NCI-H1092 treated with DMSO at 0.1 percent for 48 hours (cell line): ENCODE measurements around the gene GAS2.
"Not testable (repeated sequence)": the region's sequence is repeated elsewhere in the genome, so short reads cannot be mapped to it uniquely, and the experiment has no call there.

ENCODE experiments used
- DNase-seq: peaks from one replicate; lab custom pipeline; 2025; lab: John Stamatoyannopoulos, UW

Gene GAS2

GRCh38 chr11:22666325-22666687 is at the start of gene GAS2:
Gene GAS2, plus strand, starts transcription at chr11:22666611. Its CDS starts 8,259 bp downstream, at chr11:22674870.
- peak; percentile 69 for DNase-seq

GRCh38 chr11:22617868-22618267 is 48.5 kb upstream of the GAS2 start:
- DNase-seq, result no peak

- peak; percentile 71 for DNase-seq
These were observed 41.5 kb upstream of the GAS2 start for GRCh38 chr11:22624742-22625447.

GRCh38 chr11:22625448-22626287 is 40.7 kb upstream of the GAS2 start, which contains the start of gene FANCF:
Gene FANCF, minus strand, starts transcription at chr11:22625823. Its CDS starts 13 bp downstream, at chr11:22625810.
- peak; percentile 96 for DNase-seq

- no peak for DNase-seq
These were observed 39.7 kb upstream of the GAS2 start for GRCh38 chr11:22626573-22627239.

GRCh38 chr11:22627421-22627820 is 39.0 kb upstream of the GAS2 start:
- DNase-seq, result no peak

- no peak for DNase-seq
These were observed 33.0 kb upstream of the GAS2 start for GRCh38 chr11:22633354-22633902.

GRCh38 chr11:22634897-22635629 is 31.3 kb upstream of the GAS2 start:
- DNase-seq, result no peak

GRCh38 chr11:22635689-22636088 is 30.7 kb upstream of the GAS2 start:
- DNase-seq, result no peak

GRCh38 chr11:22640862-22641261 is 25.5 kb upstream of the GAS2 start:
- no peak for DNase-seq

GRCh38 chr11:22641559-22641958 is 24.9 kb upstream of the GAS2 start:
- DNase-seq, result no peak

- not testable (repeated sequence) for DNase-seq
These were observed 14.1 kb upstream of the GAS2 start for GRCh38 chr11:22652346-22652745.

GRCh38 chr11:22656130-22656529 is 10.3 kb upstream of the GAS2 start:
- no peak for DNase-seq

- DNase-seq, result no peak
These were observed 9.2 kb upstream of the GAS2 start for GRCh38 chr11:22657101-22657694.

GRCh38 chr11:22659783-22660182 is 6.6 kb upstream of the GAS2 start:
- no peak for DNase-seq

GRCh38 chr11:22666688-22667439 is 453 bp downstream of the GAS2 start:
- DNase-seq, result peak; percentile 69

- no peak for DNase-seq
These were observed 1.8 kb downstream of the GAS2 start for GRCh38 chr11:22668005-22668796.

- DNase-seq, result no peak
These were observed 3.0 kb downstream of the GAS2 start for GRCh38 chr11:22669368-22669767.

GRCh38 chr11:22670830-22671229 is 4.4 kb downstream of the GAS2 start:
- peak; percentile 25 for DNase-seq

- DNase-seq, result no peak
These were observed 5.3 kb downstream of the GAS2 start for GRCh38 chr11:22671751-22672150.
